H4 (cell line): Measurements from ENCODE around the gene HNRNPU. TPM values are rescaled to one million over a fixed set of nuclear protein-coding genes. Genes with fewer than 3 reads are reported as not detected.

Experiments
- DNase-seq: peaks from one replicate; pipeline ENCODE4 v3.0.0-alpha.2; 2015; ENCODE audit warnings: low spot score
- total RNA-seq: library from RNA; depleted of rRNA; stranded (reverse); fragments of >200 nt; shearing (Covaris generic); gene quantifications from 2 replicates; pipeline ENCODE4 v1.2.3, GENCODE V29; 2014; rRNA removed

The HNRNPU gene
- 255 and 288 TPM in 2 replicates for total RNA-seq

DNA sequence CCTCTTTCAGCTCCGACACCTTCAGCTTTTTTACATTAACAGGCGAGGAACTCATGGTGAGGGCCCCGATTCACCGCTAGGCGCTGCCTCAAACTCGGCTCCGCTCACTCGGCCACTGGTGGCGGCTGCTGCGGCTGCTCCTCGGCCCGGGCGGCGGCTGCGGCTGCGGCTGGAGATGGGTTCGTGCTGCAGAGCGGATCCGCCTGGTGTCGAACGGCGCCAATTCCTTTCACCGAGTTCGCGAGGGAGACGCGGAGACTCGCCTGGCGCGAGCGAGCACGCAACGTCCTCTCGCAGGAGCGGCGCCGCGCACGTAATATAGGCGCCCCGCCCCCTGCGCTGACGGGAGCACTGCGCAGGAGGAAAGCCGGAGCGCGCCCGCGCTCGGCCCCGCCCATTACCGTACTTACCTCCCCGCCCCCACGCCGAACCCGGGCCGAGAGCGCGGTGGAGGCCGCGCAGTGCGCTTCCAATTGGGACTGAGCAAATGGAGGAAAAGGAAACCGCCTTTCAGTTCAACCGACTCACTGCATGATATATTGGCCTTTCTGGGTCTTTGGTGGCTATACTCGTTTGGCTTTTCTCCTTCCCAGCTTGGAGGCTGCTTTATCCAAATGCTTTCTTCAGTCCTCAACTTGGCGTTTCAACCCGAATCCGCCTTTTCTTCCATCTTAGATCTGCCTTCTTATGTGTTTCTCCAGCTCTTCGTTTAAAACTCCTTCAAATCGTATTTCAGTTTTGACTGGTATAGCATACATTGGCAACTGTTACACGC, at the start of gene HNRNPU:
TSS of gene HNRNPU (minus strand) at position 291 of the 775 bp plus-strand sequence. CDS start at position 55, 236 bp downstream.
- DNase-seq, result peak; percentile 95

DNA sequence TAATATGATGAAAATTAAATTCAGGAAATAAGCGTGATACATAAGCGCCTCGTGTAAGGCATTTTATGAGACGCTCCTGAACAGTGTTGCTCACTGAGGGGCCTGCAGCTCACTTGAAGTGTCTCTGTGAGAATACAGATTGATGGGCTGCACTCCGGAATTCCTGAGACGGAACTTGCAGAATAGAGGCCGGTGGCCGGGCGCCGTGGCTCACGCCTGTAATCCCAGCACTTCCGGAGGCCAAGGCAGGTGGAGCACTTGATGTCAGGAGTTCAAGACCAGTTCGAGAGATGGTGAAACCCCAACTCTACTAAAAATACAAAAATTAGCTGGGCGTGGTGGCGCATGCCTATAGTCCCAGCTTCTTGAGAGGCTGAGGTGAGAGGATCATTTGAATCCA, 49.5 kb upstream of the HNRNPU start:
- no peak for DNase-seq

DNA sequence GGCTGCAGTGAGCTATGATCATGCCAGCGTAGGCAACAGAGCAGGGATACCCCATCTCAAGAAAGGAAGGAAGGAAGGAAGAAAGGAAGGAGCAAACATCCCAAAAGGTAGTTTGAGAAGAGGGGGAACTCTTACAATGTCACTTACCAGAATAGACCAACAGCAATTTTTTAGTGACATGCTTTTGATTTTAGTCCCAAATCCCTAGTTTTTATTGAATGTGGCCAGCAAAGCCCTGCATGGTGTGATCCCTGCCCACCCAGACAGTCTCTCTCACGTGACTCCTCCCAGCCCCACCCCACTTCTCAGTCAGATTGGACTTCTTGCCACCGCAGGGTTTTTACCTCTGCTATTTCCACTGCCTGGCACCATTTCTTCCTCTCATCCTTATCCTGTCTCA, 39.8 kb upstream of the HNRNPU start:
- DNase-seq, result no peak

DNA sequence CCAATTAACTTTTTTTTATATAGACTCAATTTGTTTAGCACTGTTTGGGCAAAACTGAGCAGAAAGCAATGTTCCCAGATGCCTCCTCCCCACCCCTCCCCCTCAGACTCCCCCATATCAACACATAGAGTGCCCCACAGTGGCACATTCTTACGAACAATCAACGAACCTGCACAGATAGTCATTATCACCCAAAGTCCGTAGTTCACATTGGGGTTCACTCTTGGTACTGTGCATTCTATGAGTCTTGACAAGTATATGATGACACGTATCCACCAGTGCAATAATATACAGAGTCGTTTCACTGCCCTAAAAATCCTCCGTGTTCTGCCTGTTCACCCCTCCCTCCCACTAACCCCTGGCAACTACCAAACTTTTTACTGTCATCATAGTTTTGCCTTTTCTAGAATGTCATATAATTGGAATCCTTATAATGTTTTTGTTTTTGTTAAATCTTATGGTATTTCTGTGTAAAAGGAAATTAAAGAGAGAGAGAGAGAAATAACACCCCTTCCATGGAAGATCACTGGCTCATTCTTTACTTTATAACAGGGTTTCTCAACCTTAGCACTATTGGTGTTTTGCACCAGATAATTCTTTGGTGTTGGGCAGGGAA, 37.2 kb upstream of the HNRNPU start:
- no peak for DNase-seq

DNA sequence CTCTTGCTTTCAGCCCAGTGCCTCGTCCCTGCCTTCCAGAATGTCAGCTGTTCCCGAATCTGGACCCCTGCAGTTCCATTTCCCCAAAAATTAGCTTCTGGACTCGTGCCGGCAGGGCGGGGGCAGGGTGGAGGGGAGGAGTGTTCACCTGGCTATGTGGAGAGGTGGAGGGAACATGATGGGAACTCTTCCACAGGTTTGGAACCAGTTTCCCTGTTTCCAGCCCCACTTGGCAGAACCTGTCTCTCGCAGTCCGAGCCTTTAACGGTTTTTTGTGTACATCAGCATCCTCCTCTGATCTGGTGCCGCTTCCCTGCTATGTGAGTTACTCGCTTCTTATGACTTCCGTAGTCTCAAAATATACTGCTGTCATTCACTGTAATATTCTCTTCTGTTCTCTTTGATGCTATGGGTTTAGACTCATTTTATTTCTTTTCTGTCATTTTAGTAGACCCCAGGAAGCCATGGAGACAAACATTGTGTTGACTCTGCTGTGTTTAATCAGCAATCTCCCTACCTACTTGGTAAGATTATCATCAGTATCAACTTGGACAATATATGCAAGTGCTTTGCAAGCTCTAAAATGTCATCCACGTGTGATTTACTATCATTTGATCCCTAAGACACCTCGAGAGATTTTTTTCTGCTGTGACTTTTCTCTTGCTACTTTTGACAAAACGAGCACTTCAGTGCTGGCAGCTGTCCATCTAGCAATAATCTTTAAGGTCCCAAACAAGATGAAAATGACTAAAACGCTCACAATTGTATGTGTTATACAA, 33.3 kb upstream of the HNRNPU start:
- no peak for DNase-seq

DNA sequence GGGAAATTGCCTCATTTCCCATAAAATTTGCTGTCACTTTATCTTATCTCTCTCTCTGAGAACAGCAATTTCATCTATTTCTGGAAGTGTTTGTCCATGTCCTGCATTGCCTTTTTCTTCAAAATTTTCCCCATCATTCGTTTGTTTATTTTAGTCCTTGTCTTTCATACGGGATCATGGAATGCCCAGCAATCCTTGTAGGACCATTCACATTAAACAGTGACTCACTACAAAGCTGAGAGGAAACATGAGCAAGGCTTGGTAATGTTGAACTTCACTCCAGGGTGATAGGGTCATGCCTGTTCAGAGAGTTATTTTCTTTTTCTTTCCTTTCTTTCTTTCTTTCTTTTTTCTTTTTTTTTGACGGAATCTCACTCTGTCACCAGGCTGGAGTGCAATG, 32.2 kb upstream of the HNRNPU start:
- peak; percentile 62 for DNase-seq

DNA sequence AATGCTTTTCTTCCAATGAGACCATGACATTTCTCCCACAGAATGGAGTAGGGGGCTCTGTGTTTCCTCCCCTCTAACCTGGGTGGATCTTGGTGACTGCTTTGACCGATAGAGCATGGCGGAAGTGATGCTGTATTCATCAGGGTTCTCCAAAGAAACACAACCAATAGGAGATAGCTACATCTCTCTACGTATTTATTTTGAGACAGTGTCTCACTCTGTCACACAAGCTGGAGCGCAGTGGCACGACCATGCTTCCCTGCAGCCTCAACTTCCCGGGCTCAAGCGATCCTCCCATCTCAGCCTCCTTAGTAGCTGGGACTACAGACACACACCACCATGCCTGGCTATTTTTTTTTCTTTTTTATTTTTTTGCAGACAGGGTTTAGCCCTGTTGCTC, 29.5 kb upstream of the HNRNPU start:
- DNase-seq, result no peak

DNA sequence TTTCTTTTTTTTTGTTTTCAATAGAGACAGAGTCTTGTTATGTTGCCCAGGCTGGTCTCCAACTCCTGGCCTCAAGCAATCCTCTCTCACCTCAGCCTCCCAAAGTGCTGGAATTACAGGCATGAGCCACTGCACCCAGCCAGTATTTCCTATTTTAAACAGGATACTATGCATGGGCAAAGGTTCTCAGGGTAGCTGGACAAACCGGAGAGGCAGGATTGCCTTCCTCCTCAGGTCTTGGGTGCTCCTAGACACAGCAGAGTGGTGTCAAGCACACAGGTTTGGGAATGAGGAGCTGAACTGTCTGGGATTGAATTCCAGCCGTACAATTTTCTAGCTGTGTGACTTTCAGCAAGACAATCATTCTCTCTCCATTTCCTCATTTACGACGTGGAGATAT, 22.9 kb upstream of the HNRNPU start:
- DNase-seq, result no peak

DNA sequence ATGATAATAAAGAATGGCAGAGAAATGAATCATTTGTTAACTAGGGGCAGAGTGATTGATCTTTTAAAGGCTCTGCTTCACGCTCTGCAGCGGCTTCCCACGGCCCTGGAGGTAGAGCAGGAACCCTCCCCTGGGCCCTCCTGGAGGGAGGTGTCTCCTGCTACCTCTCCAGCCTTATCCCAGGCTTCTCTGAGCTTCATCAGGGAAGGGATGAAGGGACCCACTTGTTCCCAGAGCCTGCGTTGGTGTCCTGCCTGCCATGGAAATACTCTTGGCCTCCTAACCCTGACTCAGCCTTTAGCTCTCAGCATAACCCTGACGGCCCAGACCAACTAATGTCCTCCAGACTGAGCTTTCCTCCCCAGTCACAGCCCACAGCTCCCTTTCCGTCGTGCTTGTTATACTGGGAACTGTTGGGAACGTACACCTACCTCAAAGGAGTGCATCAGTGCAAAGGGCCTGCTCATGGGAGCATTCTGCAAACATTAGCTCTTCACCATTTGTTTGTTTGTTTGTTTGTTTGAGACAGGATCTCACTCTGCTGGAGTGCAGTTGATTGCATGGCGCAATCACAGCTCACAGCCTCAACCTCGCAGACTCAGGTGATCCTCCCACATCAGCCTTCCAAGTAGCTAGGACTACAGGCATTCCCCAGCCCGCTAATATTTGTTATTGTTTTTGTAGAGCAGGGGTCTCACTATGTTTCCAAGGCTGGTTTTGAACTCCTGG, 17.4 kb upstream of the HNRNPU start:
- DNase-seq, result no peak

DNA sequence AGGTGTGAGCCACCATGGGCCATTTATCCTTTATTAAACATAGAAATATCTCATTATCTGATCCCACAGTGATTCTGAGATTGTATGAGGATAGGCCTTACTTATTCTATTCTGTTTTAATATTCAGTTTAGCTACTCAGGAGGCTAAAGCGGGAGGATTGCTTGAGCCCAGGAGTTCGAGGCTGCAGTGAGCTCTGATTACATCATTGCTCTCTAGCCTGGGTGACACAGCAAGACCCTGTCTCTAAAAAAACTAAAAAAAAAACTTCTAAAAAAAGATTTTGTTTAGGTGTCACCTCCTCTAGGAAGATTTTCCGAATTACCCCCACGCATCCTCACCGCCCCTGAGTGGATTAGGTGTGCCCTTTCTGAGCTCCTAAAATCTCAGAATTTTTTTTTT, 14.3 kb upstream of the HNRNPU start:
- no peak for DNase-seq

DNA sequence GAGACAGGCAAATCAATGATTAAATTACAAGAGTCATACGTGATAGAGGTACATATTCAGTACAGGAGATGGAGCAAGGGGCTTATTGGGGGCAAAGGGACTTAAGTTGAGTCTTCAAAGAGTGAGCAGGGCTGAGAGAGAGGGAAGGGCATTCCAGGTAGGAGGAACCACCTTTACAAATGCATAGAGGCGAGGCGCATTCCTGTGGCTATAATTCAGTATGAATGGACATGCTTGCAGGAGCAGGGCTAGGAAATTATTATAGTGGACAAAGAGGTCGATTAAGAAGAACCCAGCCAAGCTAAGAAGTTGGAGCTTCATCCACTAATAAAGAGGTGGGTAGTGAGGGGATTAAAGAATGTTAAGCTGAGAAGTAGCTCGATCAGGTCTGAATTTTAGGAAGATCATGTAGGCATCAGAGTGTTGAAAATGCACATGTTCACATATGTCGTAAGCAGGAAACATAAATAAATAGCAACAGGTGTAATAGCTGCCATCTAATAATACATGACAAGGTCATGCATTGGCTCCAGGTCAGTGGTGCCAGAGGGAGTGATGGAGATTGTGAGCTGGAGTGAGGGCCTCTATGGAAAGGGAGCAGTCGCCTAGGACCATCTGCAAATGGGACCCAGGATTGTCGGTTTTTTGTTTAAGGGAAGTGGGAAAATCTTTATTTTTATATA, 12.0 kb upstream of the HNRNPU start:
- DNase-seq, result no peak

DNA sequence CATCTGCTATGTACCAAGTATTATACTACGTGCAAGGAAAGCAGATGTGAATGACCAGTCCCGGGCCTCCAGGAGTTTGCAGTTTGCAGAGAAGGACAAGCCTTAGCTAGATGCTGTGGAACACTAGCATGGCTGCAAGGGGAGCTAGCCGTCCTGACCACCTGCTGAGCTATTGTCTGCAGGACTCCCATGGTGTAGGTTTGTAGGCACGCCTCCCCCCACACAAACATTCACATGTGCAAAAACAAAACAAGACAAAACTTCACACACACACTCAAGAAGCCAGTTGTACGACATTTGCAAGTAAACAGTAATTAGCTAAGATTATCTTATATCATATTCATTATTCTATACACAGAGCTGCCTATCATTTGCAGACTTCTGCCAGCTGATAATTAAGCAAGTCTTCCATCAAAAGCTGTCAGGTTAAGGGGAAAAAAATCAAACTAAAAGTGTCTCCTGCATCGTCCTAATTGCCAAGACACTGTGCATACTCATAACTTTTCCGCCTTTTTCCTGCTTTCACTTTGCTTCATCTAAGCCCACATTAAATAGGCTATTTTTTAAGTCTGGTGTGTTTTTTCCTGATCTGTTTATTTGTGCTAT, 10.7 kb upstream of the HNRNPU start:
- DNase-seq, result no peak

DNA sequence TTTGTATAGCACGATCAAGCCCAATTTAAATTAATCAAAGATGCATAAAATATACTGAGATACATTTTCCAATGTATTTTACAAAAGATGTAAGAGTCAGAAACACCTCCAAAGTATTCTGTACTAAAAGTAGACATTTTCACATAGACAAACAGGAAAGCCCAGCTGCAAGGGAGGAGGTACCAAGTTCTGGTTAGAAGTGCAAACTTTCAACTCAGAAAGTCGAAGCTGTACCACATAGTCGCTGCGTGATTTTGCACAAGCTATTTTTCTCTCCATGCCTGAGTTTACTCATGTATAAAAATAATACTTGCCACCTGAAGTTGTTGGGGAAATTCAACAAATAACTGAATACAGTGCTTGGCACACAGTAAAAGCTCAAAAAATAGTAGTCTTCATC, 5.6 kb upstream of the HNRNPU start:
- DNase-seq, result no peak

DNA sequence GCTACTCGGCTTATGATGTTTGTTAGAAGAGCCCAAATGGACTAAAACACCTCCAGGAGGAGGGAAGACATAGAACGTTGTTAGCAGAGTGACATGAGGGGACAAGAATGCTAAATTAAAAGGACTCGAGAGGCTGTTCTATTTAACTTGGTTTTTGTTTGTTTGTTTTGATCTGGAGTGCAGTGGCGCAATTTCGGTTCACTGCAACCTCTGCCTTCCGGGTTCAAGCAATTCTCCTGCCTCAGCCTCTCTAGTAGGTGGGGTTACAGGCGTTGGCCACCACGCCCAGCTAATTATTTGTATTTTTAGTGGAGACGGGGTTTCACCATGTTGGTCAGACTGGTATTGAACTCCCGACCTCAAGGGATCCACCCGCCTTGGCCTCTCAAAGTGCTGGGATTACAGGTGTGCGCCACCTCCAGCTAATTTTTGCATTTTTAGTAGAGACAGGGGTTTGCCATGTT, 5.1 kb upstream of the HNRNPU start:
- DNase-seq, result no peak

DNA sequence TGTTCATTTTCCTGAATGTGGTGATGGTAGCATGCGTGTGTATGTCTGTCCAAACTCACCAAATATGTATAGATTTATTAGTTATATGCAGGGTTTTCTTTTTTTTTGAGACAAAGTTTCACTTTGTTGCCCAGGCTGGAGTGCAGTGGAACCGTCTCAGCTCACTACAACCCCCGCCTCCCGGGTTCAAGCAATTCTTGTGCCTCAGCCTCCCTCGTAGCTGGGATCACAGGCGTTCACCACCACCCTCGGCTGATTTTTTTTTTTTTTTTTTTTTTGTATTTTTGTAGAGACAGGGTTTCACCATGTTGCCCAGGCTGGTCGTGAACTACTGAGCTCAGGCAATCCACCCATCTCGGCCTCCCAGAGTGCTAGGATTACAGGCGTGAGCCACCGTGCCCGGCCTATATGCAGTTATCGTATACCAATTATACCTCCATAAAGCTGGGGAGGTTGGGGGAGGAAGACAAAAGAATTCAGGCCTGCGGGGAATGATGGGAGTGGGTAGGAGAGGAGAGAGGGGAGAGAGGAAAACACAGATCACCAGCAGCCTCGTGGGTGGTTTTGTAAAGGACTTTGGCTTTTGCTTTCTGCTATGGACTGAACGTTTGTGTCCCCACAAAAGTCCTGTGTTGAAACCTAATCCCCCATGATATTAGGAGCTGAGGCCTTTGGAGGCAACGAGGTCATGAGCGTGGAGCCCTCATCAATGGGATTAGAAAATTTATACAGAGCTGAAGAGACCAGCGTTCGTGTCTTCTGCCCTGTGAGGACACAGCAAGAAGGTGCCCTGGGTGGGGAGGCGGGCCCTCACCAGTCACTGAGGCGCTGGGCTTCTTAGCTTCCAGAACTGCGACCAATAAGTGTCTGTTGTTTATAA, 4.4 kb upstream of the HNRNPU start:
- no peak for DNase-seq

DNA sequence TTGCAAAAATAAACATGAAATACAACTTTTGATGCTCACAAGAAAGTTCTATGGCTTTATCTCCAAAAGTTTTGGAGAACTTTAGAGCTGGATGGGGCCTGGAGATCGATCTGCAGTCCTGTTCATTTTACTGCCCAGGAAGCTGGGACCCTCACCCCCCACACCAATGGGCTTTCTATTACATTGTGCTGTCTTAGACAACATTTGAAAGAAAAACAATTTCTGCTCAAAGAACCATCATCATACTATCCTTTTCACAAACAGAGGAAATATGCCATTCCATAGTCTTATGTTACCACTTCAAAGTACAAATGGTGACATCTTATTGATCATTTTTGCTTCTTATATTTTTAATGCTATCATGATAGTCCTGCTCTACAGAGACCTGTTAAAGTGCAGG, 2.0 kb upstream of the HNRNPU start:
- no peak for DNase-seq

DNA sequence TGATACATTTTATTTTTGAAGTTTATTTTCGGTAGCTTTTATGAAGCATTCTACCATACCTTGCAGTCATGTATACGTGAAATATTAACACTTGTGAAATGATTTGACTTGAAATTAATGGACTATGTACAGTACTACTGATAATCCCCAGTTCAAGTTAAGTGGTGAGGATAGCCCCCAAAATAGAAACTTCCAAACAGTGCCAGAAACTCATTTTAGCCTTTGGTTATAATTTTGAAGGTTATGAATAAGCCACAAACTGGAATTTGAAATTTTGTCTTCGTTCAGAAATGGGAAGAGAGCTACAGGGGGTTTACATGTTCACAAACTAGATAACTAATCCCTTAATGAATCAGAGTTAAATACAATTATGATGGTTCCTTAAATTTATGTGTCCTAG, 1.5 kb upstream of the HNRNPU start:
- no peak for DNase-seq

DNA sequence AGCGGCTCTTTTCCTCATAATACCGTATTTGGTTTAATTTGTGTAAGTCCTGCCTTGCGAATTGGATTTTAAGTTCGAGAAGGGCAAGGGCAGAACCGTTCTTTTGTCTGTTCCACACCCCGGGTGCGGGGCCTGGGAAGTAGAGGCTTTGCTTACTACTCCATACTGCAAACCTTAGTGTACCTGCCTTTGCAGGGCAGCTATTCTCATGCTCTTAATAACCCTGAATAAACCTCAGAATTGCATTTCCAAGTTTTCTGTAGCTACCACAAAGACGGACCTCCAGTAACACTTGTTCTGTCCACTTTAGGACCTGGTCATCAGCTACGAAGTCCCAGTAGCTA, 657 bp upstream of the HNRNPU start:
- no peak for DNase-seq

DNA sequence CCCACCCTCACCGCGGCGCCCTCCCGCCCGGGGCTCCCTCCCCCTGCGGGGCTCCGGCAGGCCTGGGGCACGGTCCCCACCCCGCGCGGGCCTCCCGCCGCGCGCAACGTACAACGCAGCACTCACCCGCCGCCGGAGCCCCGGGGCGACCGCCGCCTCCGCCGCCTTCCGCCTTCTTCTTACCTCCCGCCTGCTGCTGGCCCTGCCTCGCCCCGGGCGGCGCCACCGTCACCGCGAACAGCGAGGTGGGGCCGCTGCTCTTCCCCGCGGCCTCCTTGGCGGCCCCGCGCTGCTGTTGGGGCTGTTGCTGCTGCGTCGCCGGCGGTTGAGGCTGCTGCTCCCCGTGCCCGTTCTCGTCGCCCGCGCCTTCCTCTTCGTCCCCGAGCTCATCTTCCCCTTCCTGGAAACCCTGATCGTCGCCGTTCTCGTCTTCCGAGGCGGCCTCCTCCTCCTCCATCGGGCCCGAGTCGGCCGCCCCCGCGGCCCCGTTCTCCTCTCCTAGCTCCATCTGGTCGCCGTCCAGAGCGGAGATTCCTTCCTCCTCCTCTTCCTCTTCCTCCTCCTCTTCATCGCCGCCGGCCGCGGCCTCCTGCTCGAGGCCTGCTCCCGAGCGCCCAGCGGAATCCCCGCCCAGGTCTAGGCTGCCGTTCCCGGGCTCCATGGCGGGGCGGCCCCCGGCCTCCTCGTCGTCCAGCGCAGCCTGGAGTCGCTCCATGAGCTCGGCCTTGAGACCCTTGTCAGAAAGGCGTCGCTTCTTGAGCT, 671 bp downstream of the HNRNPU start:
- no peak for DNase-seq
